DND-41 (cell line): ENCODE measurements around the gene ZMAT3.

Experiments
- ATAC-seq: fragments of 200-7000 bp; cut with Tn5 transposase; 3 replicates; pipeline ENCODE4 v1.9.1; 2021; ENCODE audit warnings: low read depth; ENCODE audit not compliant: insufficient read depth
- DNase-seq: peaks from one replicate; pipeline ENCODE4 v3.0.0-alpha.2; 2020
- H2AFZ ChIP-seq: 2 replicates; pipeline ENCODE4 v1.6.0; 2012; ENCODE audit warnings: low read depth, low read length
- H3K27ac ChIP-seq: 2 replicates; pipeline ENCODE4 v1.5.1; 2012; ENCODE audit warnings: low read length, inconsistent platforms
- H3K27me3 ChIP-seq: fragments of 200-600 bp; sonication (generic); 2 replicates; pipeline ENCODE4 v1.6.0; 2012; ENCODE audit warnings: low read length, mild to moderate bottlenecking, inconsistent platforms; ENCODE audit not compliant: insufficient read depth, poor library complexity
- H3K36me3 ChIP-seq: 2 replicates; pipeline ENCODE4 v1.5.1; 2012; ENCODE audit warnings: low read length, inconsistent platforms; ENCODE audit not compliant: insufficient read depth
- H3K4me1 ChIP-seq: 2 replicates; pipeline ENCODE4 v1.5.1; 2012; ENCODE audit warnings: mild to moderate bottlenecking, low read length; ENCODE audit not compliant: insufficient read depth
- H3K4me2 ChIP-seq: 2 replicates; pipeline ENCODE4 v1.6.0; 2012; ENCODE audit warnings: mild to moderate bottlenecking, moderate library complexity, low read length, inconsistent platforms; ENCODE audit not compliant: insufficient read depth
- H3K4me3 ChIP-seq, 2 experiments: fragments of 200-600 bp in 1 of 2; shearing (Covaris generic) in 1 of 2; 2 replicates each; pipeline ENCODE4 v1.5.1; 2012 to 2016; ENCODE audit warnings: inconsistent platforms in 2 of 2, low read length in 2 of 2, mild to moderate bottlenecking in 2 of 2, low read depth in 1 of 2, moderate library complexity in 1 of 2
- H3K79me2 ChIP-seq: 2 replicates; pipeline ENCODE4 v1.6.0; 2012; ENCODE audit warnings: low read length, inconsistent platforms; ENCODE audit not compliant: insufficient read depth
- H3K9ac ChIP-seq: 2 replicates; pipeline ENCODE4 v1.6.0; 2012; ENCODE audit warnings: low read depth, mild to moderate bottlenecking, inconsistent platforms, low read length, moderate library complexity
- H3K9me3 ChIP-seq: 2 replicates; pipeline ENCODE4 v1.5.1; 2012; ENCODE audit warnings: low read length, moderate library complexity, mild to moderate bottlenecking, inconsistent platforms; ENCODE audit not compliant: insufficient read depth, severe bottlenecking
- H4K20me1 ChIP-seq: 2 replicates; pipeline ENCODE4 v1.6.0; 2012; ENCODE audit warnings: low read length; ENCODE audit not compliant: insufficient read depth
- CTCF ChIP-seq: IDR thresholded peaks from 2 replicates; pipeline ENCODE4 v1.5.1; 2012; ENCODE audit warnings: borderline replicate concordance, low read length, moderate library complexity, mild to moderate bottlenecking; ENCODE audit not compliant: poor library complexity, severe bottlenecking; ENCODE audit errors: extremely low read depth
- EZH2 ChIP-seq: IDR thresholded peaks from 3 replicates; pipeline ENCODE4 v1.6.1; 2012; ENCODE audit warnings: borderline replicate concordance, low read depth, mild to moderate bottlenecking, moderate library complexity, low read length, inconsistent platforms; ENCODE audit not compliant: severe bottlenecking

ZMAT3 gene

GRCh38 chr3:179005213-179005612, 66.4 kb downstream of the ZMAT3 start:
- Histone ChIP-seq H3K9ac (no peak overlapping the region), H3K4me3 (no peak overlapping the region), H3K79me2 (no peaks in the 10 kb centered on the region), H3K4me1 (no peaks in the 10 kb centered on the region), H3K36me3 (no peaks in the 10 kb centered on the region), H3K4me2 (no peak overlapping the region), H3K9me3 (no peaks in the 10 kb centered on the region), H2AFZ (no peak overlapping the region), H4K20me1 (no peaks in the 10 kb centered on the region), H3K27ac (no peak overlapping the region), H3K27me3 (no peaks in the 10 kb centered on the region)
- DNase-seq (no peak), ATAC-seq (no peak)
- TF ChIP-seq CTCF, result no peak
- TF ChIP-seq EZH2, result no peak

GRCh38 chr3:179000659-179001058, 71.0 kb downstream of the ZMAT3 start:
- H3K27ac ChIP-seq, result no peak overlapping the region
- no peak overlapping the region for H3K9ac ChIP-seq
- H3K4me1 ChIP-seq, result no peaks in the 10 kb centered on the region
- DNase-seq, result no peak
- TF ChIP-seq CTCF (no peak), EZH2 (no peak)
- H3K27me3 ChIP-seq, result no peaks in the 10 kb centered on the region
- H2AFZ ChIP-seq, result no peak overlapping the region
- no peaks in the 10 kb centered on the region for H3K79me2 ChIP-seq
- no peak for ATAC-seq
- H3K9me3 ChIP-seq, result no peaks in the 10 kb centered on the region
- H3K4me3 ChIP-seq, result no peak overlapping the region
- H4K20me1 ChIP-seq, result no peaks in the 10 kb centered on the region
- H3K36me3 ChIP-seq, result no peaks in the 10 kb centered on the region
- no peak overlapping the region for H3K4me2 ChIP-seq

- no peaks in the 10 kb centered on the region for H4K20me1 ChIP-seq
- ATAC-seq (no peak), DNase-seq (no peak)
- H3K9me3 ChIP-seq, result no peaks in the 10 kb centered on the region
- H3K79me2 ChIP-seq, result no peaks in the 10 kb centered on the region
- no peak overlapping the region for H3K27ac ChIP-seq
- H3K27me3 ChIP-seq, result peaks cover 2% of the 10 kb centered on the region
- H2AFZ ChIP-seq, result no peak overlapping the region
- H3K4me1 ChIP-seq, result no peaks in the 10 kb centered on the region
- H3K36me3 ChIP-seq, result no peaks in the 10 kb centered on the region
- H3K4me2 ChIP-seq, result no peak overlapping the region
- H3K4me3 ChIP-seq, result no peak overlapping the region
- no peak for TF ChIP-seq EZH2
- no peak for TF ChIP-seq CTCF
- no peak overlapping the region for H3K9ac ChIP-seq
Observed at GRCh38 chr3:179000144-179000543, 71.5 kb downstream of the ZMAT3 start.

GRCh38 chr3:178996399-178996798, 75.2 kb downstream of the ZMAT3 start:
- Histone ChIP-seq H3K27ac (no peak overlapping the region), H3K4me1 (no peaks in the 10 kb centered on the region), H4K20me1 (no peaks in the 10 kb centered on the region), H3K9me3 (no peaks in the 10 kb centered on the region), H2AFZ (no peak overlapping the region), H3K79me2 (no peaks in the 10 kb centered on the region), H3K4me2 (no peak overlapping the region), H3K9ac (no peak overlapping the region), H3K4me3 (no peak overlapping the region), H3K27me3 (peaks cover 2% of the 10 kb centered on the region), H3K36me3 (no peaks in the 10 kb centered on the region)
- DNase-seq, result no peak
- ATAC-seq, result no peak
- TF ChIP-seq EZH2 (no peak), CTCF (no peak)
